Lung (tissue), 12 donors: ENCODE data around the gene LRSAM1. TPM values are rescaled to one million over a fixed set of nuclear protein-coding genes. Genes with fewer than 3 reads are reported as not detected.
A peak's percentile ranks its signal among the peaks of the same experiment; 100 is the strongest.

Experiments
- ATAC-seq: fragments of 200-7000 bp; cut with Tn5 transposase; one replicate; pipeline ENCODE4 v1.9.1; 2020; ENCODE audit warnings: moderate number of reproducible peaks; ENCODE audit not compliant: insufficient read depth, low FRiP score
- DNase-seq, 3 donors: peaks; one replicate each; pipeline ENCODE4 v3.0.0-alpha.2; 2013 to 2017
- H3K27ac ChIP-seq, 2 donors: one replicate each; pipeline ENCODE4 v1.5.1; 2013; ENCODE audit warnings: mild to moderate bottlenecking in 2 of 2, moderate library complexity in 2 of 2, control low read depth in 1 of 2, inconsistent platforms in 1 of 2, low read depth in 1 of 2, low read length in 1 of 2
- H3K27me3 ChIP-seq, 3 donors: one replicate each; pipeline ENCODE4 v1.5.1; 2013; ENCODE audit warnings: low read length in 2 of 3; ENCODE audit not compliant: control insufficient read depth in 3 of 3, insufficient read depth in 3 of 3
- H3K36me3 ChIP-seq, 4 donors: one replicate each; pipeline ENCODE4 v1.5.1; 2013; ENCODE audit warnings: low read length in 4 of 4, mild to moderate bottlenecking in 1 of 4, moderate library complexity in 1 of 4; ENCODE audit not compliant: control insufficient read depth in 4 of 4, insufficient read depth in 4 of 4
- H3K4me1 ChIP-seq, 5 donors: one replicate each; pipeline ENCODE4 v1.5.1; 2013; ENCODE audit warnings: low read length in 5 of 5, mild to moderate bottlenecking in 2 of 5, moderate library complexity in 1 of 5; ENCODE audit not compliant: control insufficient read depth in 5 of 5, insufficient read depth in 5 of 5
- H3K4me3 ChIP-seq: one replicate; pipeline ENCODE4 v1.5.1; 2013; ENCODE audit warnings: mild to moderate bottlenecking, control low read depth, moderate library complexity
- H3K9ac ChIP-seq, 2 donors: one replicate each; pipeline ENCODE4 v1.5.1; 2013; ENCODE audit warnings: low read length in 2 of 2, control low read depth in 1 of 2; ENCODE audit not compliant: insufficient read depth in 1 of 2
- H3K9me3 ChIP-seq, 4 donors: one replicate each; pipeline ENCODE4 v1.5.1; 2013; ENCODE audit warnings: low read length in 3 of 4, mild to moderate bottlenecking in 1 of 4, moderate library complexity in 1 of 4; ENCODE audit not compliant: control insufficient read depth in 4 of 4, insufficient read depth in 3 of 4
- whole genome bisulfite sequencing, 2 donors: extraction: QIAGEN DNeasy Blood & Tissue Kit; methylation state at CpG; one replicate each; pipeline ENCODE4 v1.1.7; 2013; 5-methylcytosine and 5-hydroxymethylcytosine counted together
- polyA plus RNA-seq, 2 donors: library from polyadenylated mRNA; stranded (reverse); fragments of 200-250 nt; gene quantifications; one replicate each; pipeline ENCODE4 v1.2.1, GENCODE V29; 2013
- total RNA-seq, 2 donors: library from RNA; depleted of rRNA in 1 of 2; stranded (reverse); fragments of >200 nt in 1 of 2; gene quantifications; one replicate each; pipeline ENCODE4 v1.2.1, GENCODE V29; 2014 to 2021
- TF ChIP-seq, protein P1 (sequence below): IDR thresholded peaks from 2 replicates; pipeline ENCODE4 v1.5.1; 2012; ENCODE audit warnings: mild to moderate bottlenecking; ENCODE audit errors: control extremely low read depth, extremely low read depth
- donor health status: control.
- donor health status: control.
- donor health status: Bipolar disorder and iron deficiency.
- donor health status: healthy.
- donor health status: DM: yes; HTN: yes; CAD: no.

LRSAM1 gene
- total and polyA plus RNA-seq, 4 donors = 13.5 to 24.5 (median 18.0) TPM

GRCh38 chr9:127538849-127539258 is 87.5 kb downstream of the LRSAM1 start:
- H3K36me3 ChIP-seq = peaks cover 0 to 12% (median 1%) of the 10 kb centered on the region in 4 donors
- TF ChIP-seq, protein P1, sequence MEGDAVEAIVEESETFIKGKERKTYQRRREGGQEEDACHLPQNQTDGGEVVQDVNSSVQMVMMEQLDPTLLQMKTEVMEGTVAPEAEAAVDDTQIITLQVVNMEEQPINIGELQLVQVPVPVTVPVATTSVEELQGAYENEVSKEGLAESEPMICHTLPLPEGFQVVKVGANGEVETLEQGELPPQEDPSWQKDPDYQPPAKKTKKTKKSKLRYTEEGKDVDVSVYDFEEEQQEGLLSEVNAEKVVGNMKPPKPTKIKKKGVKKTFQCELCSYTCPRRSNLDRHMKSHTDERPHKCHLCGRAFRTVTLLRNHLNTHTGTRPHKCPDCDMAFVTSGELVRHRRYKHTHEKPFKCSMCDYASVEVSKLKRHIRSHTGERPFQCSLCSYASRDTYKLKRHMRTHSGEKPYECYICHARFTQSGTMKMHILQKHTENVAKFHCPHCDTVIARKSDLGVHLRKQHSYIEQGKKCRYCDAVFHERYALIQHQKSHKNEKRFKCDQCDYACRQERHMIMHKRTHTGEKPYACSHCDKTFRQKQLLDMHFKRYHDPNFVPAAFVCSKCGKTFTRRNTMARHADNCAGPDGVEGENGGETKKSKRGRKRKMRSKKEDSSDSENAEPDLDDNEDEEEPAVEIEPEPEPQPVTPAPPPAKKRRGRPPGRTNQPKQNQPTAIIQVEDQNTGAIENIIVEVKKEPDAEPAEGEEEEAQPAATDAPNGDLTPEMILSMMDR = no peak
- H3K27me3 ChIP-seq = no peaks in the 10 kb centered on the region
- H3K4me1 ChIP-seq = peaks cover 2 to 66% (median 20%) of the 10 kb centered on the region in 5 donors
- no peak for ATAC-seq
- H3K9me3 ChIP-seq = no peaks in the 10 kb centered on the region
- peak overlapping the region in 1 of 2 donors; percentile 76 for H3K27ac ChIP-seq
- 78 to 84% methylated on average over 4 of the region's 4 CpGs for WGBS, 2 donors
- no peak for DNase-seq
- H3K4me3 ChIP-seq = no peak overlapping the region
- no peak overlapping the region for H3K9ac ChIP-seq

- Histone ChIP-seq H3K27me3 (no peaks in the 10 kb centered on the region), H3K4me3 (no peak overlapping the region), H3K4me1 (peaks cover 2 to 65% (median 22%) of the 10 kb centered on the region in 5 donors), H3K36me3 (peaks cover 0 to 7% (median 1%) of the 10 kb centered on the region in 4 donors), H3K9ac (peak overlapping the region in 1 of 2 donors; percentile 47), H3K27ac (peak overlapping the region in 1 of 2 donors; percentile 76), H3K9me3 (no peaks in the 10 kb centered on the region)
- ATAC-seq (no peak), DNase-seq (no peak)
- 69 to 79% methylated on average over 17 of the region's 17 CpGs for WGBS, 2 donors
- TF ChIP-seq, protein P1 = no peak
Observed at GRCh38 chr9:127539259-127539981, 88.1 kb downstream of the LRSAM1 start.

GRCh38 chr9:127539982-127540663 is 88.8 kb downstream of the LRSAM1 start:
- TF ChIP-seq, protein P1 = no peak
- H3K4me3 ChIP-seq = no peak overlapping the region
- 48 to 74% methylated on average over 15 of the region's 15 CpGs for WGBS, 2 donors
- peak overlapping the region in 1 of 2 donors; percentile 76 for H3K27ac ChIP-seq
- peak in 2 of 3 donors; percentile 48 to 63 for DNase-seq
- peaks cover 0 to 7% (median 1%) of the 10 kb centered on the region in 4 donors for H3K36me3 ChIP-seq
- H3K27me3 ChIP-seq = no peaks in the 10 kb centered on the region
- peak overlapping the region in 1 of 2 donors; percentile 47 for H3K9ac ChIP-seq
- no peak for ATAC-seq
- H3K4me1 ChIP-seq = peaks cover 2 to 68% (median 25%) of the 10 kb centered on the region in 5 donors
- H3K9me3 ChIP-seq = no peaks in the 10 kb centered on the region
